ENCODE results near the gene WDR7.
A peak's percentile ranks its signal among the peaks of the same experiment; 100 is the strongest.

WDR7 gene

DNA sequence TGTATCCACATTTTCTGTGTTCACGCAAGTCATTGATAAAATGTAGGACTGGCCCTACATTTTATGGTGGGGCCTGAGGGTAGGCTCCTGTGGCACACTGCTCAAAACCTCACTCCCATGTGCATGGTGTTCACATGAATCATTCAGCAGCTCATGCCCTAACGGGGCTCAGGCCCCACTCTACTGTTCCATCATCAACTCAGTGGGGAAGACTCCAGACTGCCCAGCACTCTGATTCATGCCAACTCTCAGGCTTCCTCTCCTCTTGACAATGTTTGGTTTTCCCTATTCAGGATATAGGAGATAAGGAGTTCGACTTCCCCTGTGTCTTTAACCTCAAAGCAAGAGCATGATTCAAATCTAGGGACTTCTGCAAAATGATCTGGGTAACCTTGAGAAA is 403.7 kb downstream of the WDR7 start:
- Histone ChIP-seq H3K4me2 (ENCODE audit: low read length) (0 out of 2 replicates have a peak overlapping the region, but pooled peaks have one; percentile 9), H3K4me3 (ENCODE audit: low read length) (no peak overlapping the region), H3K9ac (ENCODE audit: low read length) (no peak overlapping the region), H3K27ac (ENCODE audit: low read length) (peak overlapping the region; percentile 29; the same call in 1 of the 2 replicates), H3K4me1 (ENCODE audit: low read length) (peaks cover 97% of the 10 kb centered on the region), H3K27me3 (ENCODE audit: low read depth, low read length) (no peaks in the 10 kb centered on the region; the same call in 1 of the 2 replicates), H3K79me2 (ENCODE audit: low read length) (no peaks in the 10 kb centered on the region), H3K9me3 (ENCODE audit: insufficient read depth, low read length) (peaks cover 21% of the 10 kb centered on the region), H2AFZ (ENCODE audit: low read depth, low read length) (no peak overlapping the region), H4K20me1 (ENCODE audit: insufficient read depth, low read length) (no peaks in the 10 kb centered on the region), H3K36me3 (replicated peaks; ENCODE audit: low read depth, low read length) (peaks cover 32% of the 10 kb centered on the region)
- TF ChIP-seq, protein P1, sequence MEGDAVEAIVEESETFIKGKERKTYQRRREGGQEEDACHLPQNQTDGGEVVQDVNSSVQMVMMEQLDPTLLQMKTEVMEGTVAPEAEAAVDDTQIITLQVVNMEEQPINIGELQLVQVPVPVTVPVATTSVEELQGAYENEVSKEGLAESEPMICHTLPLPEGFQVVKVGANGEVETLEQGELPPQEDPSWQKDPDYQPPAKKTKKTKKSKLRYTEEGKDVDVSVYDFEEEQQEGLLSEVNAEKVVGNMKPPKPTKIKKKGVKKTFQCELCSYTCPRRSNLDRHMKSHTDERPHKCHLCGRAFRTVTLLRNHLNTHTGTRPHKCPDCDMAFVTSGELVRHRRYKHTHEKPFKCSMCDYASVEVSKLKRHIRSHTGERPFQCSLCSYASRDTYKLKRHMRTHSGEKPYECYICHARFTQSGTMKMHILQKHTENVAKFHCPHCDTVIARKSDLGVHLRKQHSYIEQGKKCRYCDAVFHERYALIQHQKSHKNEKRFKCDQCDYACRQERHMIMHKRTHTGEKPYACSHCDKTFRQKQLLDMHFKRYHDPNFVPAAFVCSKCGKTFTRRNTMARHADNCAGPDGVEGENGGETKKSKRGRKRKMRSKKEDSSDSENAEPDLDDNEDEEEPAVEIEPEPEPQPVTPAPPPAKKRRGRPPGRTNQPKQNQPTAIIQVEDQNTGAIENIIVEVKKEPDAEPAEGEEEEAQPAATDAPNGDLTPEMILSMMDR (IDR thresholded peaks at IDR 0.05; ENCODE audit: low read depth, low read length) = no peak
- no peak for TF ChIP-seq EZH2phosphoT487 (IDR thresholded peaks at IDR 0.05; ENCODE audit: low read depth)

DNA sequence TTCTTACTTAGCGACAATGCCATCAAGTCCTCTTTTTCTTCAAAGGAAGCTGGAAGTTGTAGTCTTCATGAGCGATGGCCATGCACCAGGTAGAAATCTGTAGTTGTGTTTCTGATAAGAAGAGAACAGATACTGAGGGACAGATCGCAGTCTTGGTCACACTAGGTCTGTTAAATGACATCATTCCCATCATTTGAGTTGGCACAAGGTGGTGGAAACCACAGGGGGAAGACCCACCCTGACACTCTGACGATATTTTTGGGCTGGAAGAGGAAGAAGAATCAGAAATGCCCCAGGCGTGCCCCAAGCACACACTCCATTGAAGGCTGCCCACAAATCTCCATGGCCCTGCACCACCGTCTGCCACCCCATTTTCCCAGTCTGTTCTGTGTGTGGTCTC is 406.7 kb downstream of the WDR7 start:
- H3K4me3 ChIP-seq (ENCODE audit: low read length) = peak overlapping the region; percentile 51
- no peak overlapping the region for H2AFZ ChIP-seq (ENCODE audit: low read depth, low read length)
- peak overlapping the region; percentile 77 for H3K27ac ChIP-seq (ENCODE audit: low read length)
- peaks cover 13% of the 10 kb centered on the region for H3K27me3 ChIP-seq (ENCODE audit: low read depth, low read length)
- H3K4me1 ChIP-seq (ENCODE audit: low read length) = peaks cover 71% of the 10 kb centered on the region
- peaks cover 32% of the 10 kb centered on the region for H3K36me3 ChIP-seq (replicated peaks; ENCODE audit: low read depth, low read length)
- H3K9me3 ChIP-seq (ENCODE audit: insufficient read depth, low read length) = peaks cover 21% of the 10 kb centered on the region
- TF ChIP-seq, protein P1 (IDR thresholded peaks at IDR 0.05; ENCODE audit: low read depth, low read length) = no peak
- TF ChIP-seq EZH2phosphoT487 (IDR thresholded peaks at IDR 0.05; ENCODE audit: low read depth) = peak; percentile 97
- H3K79me2 ChIP-seq (ENCODE audit: low read length) = no peaks in the 10 kb centered on the region
- H4K20me1 ChIP-seq (ENCODE audit: insufficient read depth, low read length) = no peaks in the 10 kb centered on the region
- peak overlapping the region; percentile 74 for H3K4me2 ChIP-seq (ENCODE audit: low read length)
- H3K9ac ChIP-seq (ENCODE audit: low read length) = peak overlapping the region; percentile 54

DNA sequence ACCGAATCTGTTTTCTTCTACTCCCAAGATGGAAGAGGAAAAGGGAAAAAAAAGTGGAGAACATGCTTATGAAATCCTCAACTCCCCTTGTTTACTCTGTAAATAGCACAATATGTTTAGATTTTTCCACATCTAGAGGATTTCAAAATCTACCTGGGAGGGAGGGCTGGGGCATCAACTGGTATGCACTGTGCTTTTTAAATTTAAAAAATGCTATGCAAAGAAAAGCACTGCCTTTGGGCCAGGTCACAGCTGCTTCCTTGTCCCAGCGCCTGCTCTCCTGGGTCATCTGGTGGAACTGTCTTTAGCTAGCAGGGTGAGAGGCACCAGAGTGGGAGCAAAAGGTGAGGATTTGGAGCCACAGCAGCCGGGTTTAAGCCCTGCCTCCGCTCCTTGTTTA is 407.6 kb downstream of the WDR7 start:
- no peak for TF ChIP-seq EZH2phosphoT487 (IDR thresholded peaks at IDR 0.05; ENCODE audit: low read depth)
- TF ChIP-seq, protein P1 (IDR thresholded peaks at IDR 0.05; ENCODE audit: low read depth, low read length) = no peak
- Histone ChIP-seq H3K4me1 (ENCODE audit: low read length) (peaks cover 62% of the 10 kb centered on the region), H3K27ac (ENCODE audit: low read length) (peak overlapping the region; percentile 64), H3K27me3 (ENCODE audit: low read depth, low read length) (peaks cover 21% of the 10 kb centered on the region), H3K9ac (ENCODE audit: low read length) (peak overlapping the region; percentile 54; the same call in 1 of the 2 replicates), H3K4me3 (ENCODE audit: low read length) (no peak overlapping the region), H3K36me3 (replicated peaks; ENCODE audit: low read depth, low read length) (peaks cover 30% of the 10 kb centered on the region), H3K9me3 (ENCODE audit: insufficient read depth, low read length) (peaks cover 20% of the 10 kb centered on the region), H3K79me2 (ENCODE audit: low read length) (no peaks in the 10 kb centered on the region), H2AFZ (ENCODE audit: low read depth, low read length) (no peak overlapping the region), H4K20me1 (ENCODE audit: insufficient read depth, low read length) (no peaks in the 10 kb centered on the region), H3K4me2 (ENCODE audit: low read length) (peak overlapping the region; percentile 74)

DNA sequence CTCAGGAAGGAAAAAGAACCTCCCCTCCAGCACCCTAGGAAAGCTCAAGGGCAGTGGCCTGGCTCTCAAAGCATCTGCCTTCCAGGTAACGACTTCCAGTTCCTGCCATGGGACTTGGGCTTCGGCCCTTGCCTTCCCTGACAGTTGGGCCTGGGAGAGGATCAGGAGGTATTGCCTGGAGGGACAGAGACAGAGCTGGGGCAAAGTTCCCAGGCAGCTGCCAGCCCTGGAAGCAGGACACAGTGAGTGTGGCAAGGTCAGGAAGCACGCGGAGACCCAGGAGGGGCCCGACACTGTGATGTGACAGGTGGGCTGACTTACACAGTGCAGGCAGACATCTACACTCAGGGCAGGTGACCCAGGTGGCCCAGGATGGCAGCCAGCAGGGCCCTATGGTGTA is 408.2 kb downstream of the WDR7 start:
- no peak overlapping the region for H3K27ac ChIP-seq (ENCODE audit: low read length)
- no peak overlapping the region for H2AFZ ChIP-seq (ENCODE audit: low read depth, low read length)
- peaks cover 13% of the 10 kb centered on the region for H3K9me3 ChIP-seq (ENCODE audit: insufficient read depth, low read length)
- H3K36me3 ChIP-seq (replicated peaks; ENCODE audit: low read depth, low read length) = peaks cover 24% of the 10 kb centered on the region
- peaks cover 27% of the 10 kb centered on the region for H3K27me3 ChIP-seq (ENCODE audit: low read depth, low read length)
- TF ChIP-seq, protein P1 (IDR thresholded peaks at IDR 0.05; ENCODE audit: low read depth, low read length) = no peak
- TF ChIP-seq EZH2phosphoT487 (IDR thresholded peaks at IDR 0.05; ENCODE audit: low read depth) = no peak
- no peaks in the 10 kb centered on the region for H4K20me1 ChIP-seq (ENCODE audit: insufficient read depth, low read length)
- no peak overlapping the region for H3K4me3 ChIP-seq (ENCODE audit: low read length)
- H3K4me2 ChIP-seq (ENCODE audit: low read length) = no peak overlapping the region
- peaks cover 56% of the 10 kb centered on the region for H3K4me1 ChIP-seq (ENCODE audit: low read length)
- H3K9ac ChIP-seq (ENCODE audit: low read length) = no peak overlapping the region; the same call in 1 of the 2 replicates
- H3K79me2 ChIP-seq (ENCODE audit: low read length) = no peaks in the 10 kb centered on the region

Measured in OCI-LY3 (cell line).